ENCODE data around the gene MPLKIP. TPM values are rescaled to one million over a fixed set of nuclear protein-coding genes. Genes with fewer than 3 reads are reported as not detected.
"Not testable (repeated sequence)": the region's sequence is repeated elsewhere in the genome, so short reads cannot be mapped to it uniquely, and the experiment has no call there.

Gene MPLKIP
- total RNA-seq, 1 experiment from 2014 or later = 49.4 TPM

- ATAC-seq; H3K27me3 ChIP-seq (ENCODE audit: insufficient read depth, low read length); H3K36me3 ChIP-seq (ENCODE audit: control insufficient read depth in 1 of 2, insufficient read depth in 2 of 2, low read length in 2 of 2); H3K9ac ChIP-seq (ENCODE audit: low read length); BruUV-seq (replicated peaks); H2AFZ ChIP-seq (ENCODE audit: low read depth, low read length, poor library complexity, severe bottlenecking); RAD21 ChIA-PET (ENCODE audit: low non-redundant PET in 1 of 2, low total read pairs in 2 of 2, uncharacterized antibody in 2 of 2, unreplicated experiment in 2 of 2); POLR2A ChIA-PET; intact Hi-C loops (cut with micrococcal nuclease); H3K9me3 ChIP-seq (ENCODE audit: control insufficient read depth in 1 of 2, insufficient read depth in 1 of 2, low read depth in 1 of 2, low read length in 2 of 2); H3K27ac ChIP-seq (ENCODE audit: low read depth, low read length); H3K79me2 ChIP-seq (ENCODE audit: insufficient read depth, low read length); DNase-seq (ENCODE audit: low read depth, low spot score); H3K9me2 ChIP-seq (ENCODE audit: insufficient read depth); H4K20me1 ChIP-seq (ENCODE audit: insufficient read depth); H3K4me3 ChIP-seq (replicated peaks in 1 of 2; ENCODE audit: low read depth in 1 of 2, low read length in 2 of 2); CTCF ChIA-PET: not testable (repeated sequence)
- peak overlapping the region; percentile 69; the same call in 1 of the 2 replicates for H3K4me2 ChIP-seq (ENCODE audit: low read length)
- peaks cover 17 to 43% of the 10 kb centered on the region in 2 experiments for H3K4me1 ChIP-seq (ENCODE audit: control insufficient read depth in 1 of 2, insufficient read depth in 2 of 2, low read length in 2 of 2)
These were observed 16.2 kb downstream of the MPLKIP start for GRCh38 chr7:40118201-40118600.

DNA sequence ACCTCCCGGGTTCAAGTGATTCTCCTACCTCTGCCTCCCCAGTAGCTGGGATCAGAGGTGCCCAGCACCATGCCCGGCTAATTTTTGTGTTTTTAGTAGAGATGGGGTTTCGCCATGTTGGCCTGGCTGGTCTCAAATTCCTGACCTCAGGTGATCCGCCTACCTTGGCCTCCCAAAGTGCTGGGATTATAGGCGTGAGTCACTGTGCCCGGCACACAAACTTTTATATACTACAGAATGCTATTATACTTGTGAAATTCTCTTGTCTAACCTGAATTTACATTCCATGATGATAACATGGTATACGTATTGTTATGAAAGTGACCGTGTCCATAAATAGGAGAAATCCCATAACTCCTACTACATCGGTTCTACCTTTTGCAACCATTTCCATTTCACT is 17.2 kb downstream of the MPLKIP start:
- Histone ChIP-seq H3K4me1 (ENCODE audit: control insufficient read depth in 1 of 2, insufficient read depth in 2 of 2, low read length in 2 of 2) (peaks cover 17 to 43% of the 10 kb centered on the region in 2 experiments), H3K4me2 (ENCODE audit: low read length) (peak overlapping the region; percentile 69), H3K4me3 (replicated peaks in 1 of 2; ENCODE audit: low read depth in 1 of 2, low read length in 2 of 2) (peak overlapping the region; percentile 0 to 37; a peak in 3 of 4 replicates), H3K9ac (ENCODE audit: low read length) (peak overlapping the region; percentile 26), H3K27ac (ENCODE audit: low read depth, low read length) (peak overlapping the region; percentile 77)
- BruUV-seq (replicated peaks); H3K27me3 ChIP-seq (ENCODE audit: insufficient read depth, low read length); POLR2A ChIA-PET; H2AFZ ChIP-seq (ENCODE audit: low read depth, low read length, poor library complexity, severe bottlenecking); H4K20me1 ChIP-seq (ENCODE audit: insufficient read depth); CTCF ChIA-PET; H3K9me2 ChIP-seq (ENCODE audit: insufficient read depth); H3K9me3 ChIP-seq (ENCODE audit: control insufficient read depth in 1 of 2, insufficient read depth in 1 of 2, low read depth in 1 of 2, low read length in 2 of 2); H3K36me3 ChIP-seq (ENCODE audit: control insufficient read depth in 1 of 2, insufficient read depth in 2 of 2, low read length in 2 of 2); RAD21 ChIA-PET (ENCODE audit: low non-redundant PET in 1 of 2, low total read pairs in 2 of 2, uncharacterized antibody in 2 of 2, unreplicated experiment in 2 of 2); H3K79me2 ChIP-seq (ENCODE audit: insufficient read depth, low read length); intact Hi-C loops (cut with micrococcal nuclease): not testable (repeated sequence)
- DNase-seq (ENCODE audit: low read depth, low spot score) = peak; percentile 13
- TF ChIP-seq SP1 (IDR thresholded peaks at IDR 0.05; ENCODE audit: low read depth) (peak; percentile 60), EGR1 (IDR thresholded peaks at IDR 0.05; ENCODE audit: low read depth) (peak; percentile 53), JUND (IDR thresholded peaks at IDR 0.05) (peak; percentile 52), FOSL1 (IDR thresholded peaks at IDR 0.05; ENCODE audit: low read depth) (peak; percentile 59)
- peak; percentile 81 for ATAC-seq

- ChIA-PET RAD21 (ENCODE audit: low non-redundant PET in 1 of 2, low total read pairs in 2 of 2, uncharacterized antibody in 2 of 2, unreplicated experiment in 2 of 2) (no interaction called here), POLR2A (no interaction called here), CTCF (no interaction called here)
- Histone ChIP-seq H4K20me1 (ENCODE audit: insufficient read depth) (no peaks in the 10 kb centered on the region), H2AFZ (ENCODE audit: low read depth, low read length, poor library complexity, severe bottlenecking) (no peak overlapping the region), H3K27ac (ENCODE audit: low read depth, low read length) (no peak overlapping the region), H3K4me3 (replicated peaks in 1 of 2; ENCODE audit: low read depth in 1 of 2, low read length in 2 of 2) (no peak overlapping the region), H3K4me2 (ENCODE audit: low read length) (peak overlapping the region; percentile 69; the same call in 1 of the 2 replicates), H3K4me1 (ENCODE audit: control insufficient read depth in 1 of 2, insufficient read depth in 2 of 2, low read length in 2 of 2) (peaks cover 17 to 32% of the 10 kb centered on the region in 2 experiments), H3K27me3 (ENCODE audit: insufficient read depth, low read length) (no peaks in the 10 kb centered on the region), H3K9ac (ENCODE audit: low read length) (no peak overlapping the region), H3K36me3 (ENCODE audit: control insufficient read depth in 1 of 2, insufficient read depth in 2 of 2, low read length in 2 of 2) (no peaks in the 10 kb centered on the region), H3K9me2 (ENCODE audit: insufficient read depth) (no peaks in the 10 kb centered on the region), H3K79me2 (ENCODE audit: insufficient read depth, low read length) (no peaks in the 10 kb centered on the region; the same call in none of the 2 replicates), H3K9me3 (ENCODE audit: control insufficient read depth in 1 of 2, insufficient read depth in 1 of 2, low read depth in 1 of 2, low read length in 2 of 2) (no peaks in the 10 kb centered on the region)
- no TSS peak for BruUV-seq (replicated peaks)
- intact Hi-C loops (cut with micrococcal nuclease) = no loop called here
- TF ChIP-seq YY1 (IDR thresholded peaks at IDR 0.05; ENCODE audit: extremely low read depth, insufficient replicate concordance, low read depth, low read length) (no peak), EZH2phosphoT487 (IDR thresholded peaks at IDR 0.05; ENCODE audit: borderline replicate concordance) (no peak), MAX (IDR thresholded peaks at IDR 0.05) (no peak), EZH2 (IDR thresholded peaks at IDR 0.05) (no peak), ELF1 (IDR thresholded peaks at IDR 0.05; ENCODE audit: borderline replicate concordance, low read depth) (no peak), CEBPB (IDR thresholded peaks at IDR 0.05; ENCODE audit: low read depth) (no peak), CBX3 (IDR thresholded peaks at IDR 0.05; ENCODE audit: low read depth) (no peak), ATF3 (IDR thresholded peaks at IDR 0.05) (no peak), SRF (IDR thresholded peaks at IDR 0.05; ENCODE audit: low read depth) (no peak), SP1 (IDR thresholded peaks at IDR 0.05; ENCODE audit: low read depth) (no peak), FOSL1 (IDR thresholded peaks at IDR 0.05; ENCODE audit: low read depth) (no peak)
- TF ChIP-seq, protein P1, sequence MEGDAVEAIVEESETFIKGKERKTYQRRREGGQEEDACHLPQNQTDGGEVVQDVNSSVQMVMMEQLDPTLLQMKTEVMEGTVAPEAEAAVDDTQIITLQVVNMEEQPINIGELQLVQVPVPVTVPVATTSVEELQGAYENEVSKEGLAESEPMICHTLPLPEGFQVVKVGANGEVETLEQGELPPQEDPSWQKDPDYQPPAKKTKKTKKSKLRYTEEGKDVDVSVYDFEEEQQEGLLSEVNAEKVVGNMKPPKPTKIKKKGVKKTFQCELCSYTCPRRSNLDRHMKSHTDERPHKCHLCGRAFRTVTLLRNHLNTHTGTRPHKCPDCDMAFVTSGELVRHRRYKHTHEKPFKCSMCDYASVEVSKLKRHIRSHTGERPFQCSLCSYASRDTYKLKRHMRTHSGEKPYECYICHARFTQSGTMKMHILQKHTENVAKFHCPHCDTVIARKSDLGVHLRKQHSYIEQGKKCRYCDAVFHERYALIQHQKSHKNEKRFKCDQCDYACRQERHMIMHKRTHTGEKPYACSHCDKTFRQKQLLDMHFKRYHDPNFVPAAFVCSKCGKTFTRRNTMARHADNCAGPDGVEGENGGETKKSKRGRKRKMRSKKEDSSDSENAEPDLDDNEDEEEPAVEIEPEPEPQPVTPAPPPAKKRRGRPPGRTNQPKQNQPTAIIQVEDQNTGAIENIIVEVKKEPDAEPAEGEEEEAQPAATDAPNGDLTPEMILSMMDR (IDR thresholded peaks at IDR 0.05 in 2 of 3, conservative IDR thresholded peaks at IDR 0.05 in 1 of 3; ENCODE audit: borderline replicate concordance in 1 of 3, insufficient read depth in 1 of 3, low read depth in 2 of 3, low read length in 2 of 3) = no peak
- ATAC-seq (no peak), DNase-seq (ENCODE audit: low read depth, low spot score) (no peak)
These were observed 18.5 kb downstream of the MPLKIP start for GRCh38 chr7:40115936-40116335.

All from HCT116 (cell line).